AG08395 (cell line): ENCODE measurements around the gene GNB1L.
"Not testable (repeated sequence)": the region's sequence is repeated elsewhere in the genome, so short reads cannot be mapped to it uniquely, and the experiment has no call there.

Experiments used
- DNase-seq: peaks from one replicate; pipeline ENCODE4 v3.0.0; 2012; ENCODE audit warnings: mixed read lengths, low spot score

The GNB1L gene

GRCh38 chr22:19888131-19888746, 33.6 kb upstream of the GNB1L start:
- no peak for DNase-seq

- DNase-seq, result no peak
Measured at GRCh38 chr22:19887256-19887985, 32.7 kb upstream of the GNB1L start.

- peak; percentile 65 for DNase-seq
Measured at GRCh38 chr22:19886605-19887255, 32.1 kb upstream of the GNB1L start.

- DNase-seq, result peak; percentile 31
Measured at GRCh38 chr22:19885841-19886592, 31.3 kb upstream of the GNB1L start.

GRCh38 chr22:19884954-19885751, 30.5 kb upstream of the GNB1L start:
- peak; percentile 52 for DNase-seq

- DNase-seq, result no peak
Measured at GRCh38 chr22:19884161-19884953, 29.7 kb upstream of the GNB1L start.

GRCh38 chr22:19883446-19883845, 28.8 kb upstream of the GNB1L start:
- DNase-seq, result not testable (repeated sequence)

GRCh38 chr22:19882446-19883381, 28.0 kb upstream of the GNB1L start:
- no peak for DNase-seq

GRCh38 chr22:19880786-19881569, 26.3 kb upstream of the GNB1L start:
- peak; percentile 98 for DNase-seq

GRCh38 chr22:19879992-19880785, 25.5 kb upstream of the GNB1L start:
- no peak for DNase-seq

GRCh38 chr22:19879643-19879991, 24.9 kb upstream of the GNB1L start:
- no peak for DNase-seq

- DNase-seq, result no peak
Measured at GRCh38 chr22:19879246-19879570, 24.5 kb upstream of the GNB1L start.

GRCh38 chr22:19878461-19879245, 24.0 kb upstream of the GNB1L start:
- DNase-seq, result peak; percentile 33

- DNase-seq, result no peak
Measured at GRCh38 chr22:19877626-19878339, 23.1 kb upstream of the GNB1L start.

- DNase-seq, result no peak
Measured at GRCh38 chr22:19876941-19877625, 22.4 kb upstream of the GNB1L start.

GRCh38 chr22:19876314-19876940, 21.8 kb upstream of the GNB1L start:
- DNase-seq, result no peak
